HUES64 (cell line): Measurements from ENCODE around the gene ZNF438.

Experiments used
- H3K27ac ChIP-seq: 2 replicates; pipeline ENCODE4 v1.7.0; 2013; ENCODE audit warnings: low read depth, low read length, inconsistent platforms
- H3K27me3 ChIP-seq: 2 replicates; pipeline ENCODE4 v1.6.1; 2013; ENCODE audit warnings: mild to moderate bottlenecking, low read length; ENCODE audit not compliant: insufficient read depth
- H3K36me3 ChIP-seq: 2 replicates; pipeline ENCODE4 v1.6.1; 2013; ENCODE audit warnings: mild to moderate bottlenecking, low read length; ENCODE audit not compliant: insufficient read depth
- H3K4me1 ChIP-seq: 2 replicates; pipeline ENCODE4 v1.6.1; 2013; ENCODE audit warnings: mild to moderate bottlenecking, low read length, moderate library complexity; ENCODE audit not compliant: insufficient read depth
- H3K4me3 ChIP-seq: 2 replicates; pipeline ENCODE4 v1.5.1; 2013; ENCODE audit warnings: mild to moderate bottlenecking, low read length, moderate library complexity
- H3K9ac ChIP-seq: 2 replicates; pipeline ENCODE4 v1.6.1; 2013; ENCODE audit warnings: mild to moderate bottlenecking, low read depth, low read length
- H3K9me3 ChIP-seq: 2 replicates; pipeline ENCODE4 v1.6.1; 2013; ENCODE audit warnings: low read depth, low read length; ENCODE audit not compliant: insufficient read depth
- WGBS: fragments of 150-250, 120-280 bp; methylation state at CpG from one replicate; pipeline ENCODE4 v1.1.7; 2013; ENCODE audit warnings: missing lambda C conversion rate; 5-methylcytosine and 5-hydroxymethylcytosine counted together

Gene ZNF438

GRCh38 chr10:30821994-30822692 is 209.5 kb downstream of the ZNF438 start:
- Histone ChIP-seq H3K27ac (no peak overlapping the region), H3K4me1 (peaks cover 7% of the 10 kb centered on the region; the same call in 1 of the 2 replicates), H3K9me3 (no peaks in the 10 kb centered on the region), H3K4me3 (no peak overlapping the region), H3K9ac (no peak overlapping the region), H3K27me3 (peaks cover 11% of the 10 kb centered on the region; the same call in 1 of the 2 replicates), H3K36me3 (no peaks in the 10 kb centered on the region)
- 87% methylated on average over 16 of the region's 17 CpGs for WGBS

DNA sequence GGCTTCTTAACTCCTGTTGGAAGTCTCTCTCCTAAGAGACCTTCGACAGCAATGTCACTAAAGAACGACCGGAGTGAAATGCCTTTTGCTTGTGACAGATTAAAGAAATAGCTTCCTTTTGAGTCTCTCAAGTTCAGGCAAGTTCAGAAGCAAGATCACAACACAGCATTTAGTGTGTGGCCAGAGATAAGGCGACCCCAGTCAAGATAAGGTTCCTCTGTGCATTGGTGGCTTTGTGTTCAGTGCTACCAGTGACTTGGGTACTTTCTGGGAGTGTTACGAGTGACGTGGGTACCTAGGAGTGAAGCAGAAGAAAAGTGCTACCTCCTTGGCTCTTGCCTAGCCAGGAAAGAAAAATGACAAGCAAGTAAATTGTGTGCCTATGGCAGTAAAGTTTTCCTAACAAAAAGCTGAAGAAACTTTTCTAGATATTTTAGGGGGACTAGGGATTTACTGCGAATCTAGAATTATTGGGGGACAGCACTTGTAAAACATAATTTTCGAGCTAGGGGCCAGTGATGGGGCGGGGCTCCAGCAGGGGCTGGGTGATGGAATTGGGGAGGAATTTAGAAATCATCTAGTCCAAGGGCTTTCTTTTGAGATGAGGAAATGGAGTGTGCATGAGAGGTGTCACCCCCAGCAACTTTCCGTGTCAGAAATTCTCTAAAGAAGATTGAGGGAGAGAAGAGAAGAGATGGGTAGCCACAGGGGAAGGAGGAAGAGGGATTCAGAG is 210.2 kb downstream of the ZNF438 start:
- WGBS: 87% methylated on average over 10 of the region's 10 CpGs
- no peaks in the 10 kb centered on the region for H3K36me3 ChIP-seq
- H3K9ac ChIP-seq: no peak overlapping the region
- H3K27ac ChIP-seq: no peak overlapping the region
- H3K27me3 ChIP-seq: peaks cover 11% of the 10 kb centered on the region; the same call in 1 of the 2 replicates
- no peaks in the 10 kb centered on the region for H3K9me3 ChIP-seq
- peaks cover 7% of the 10 kb centered on the region; the same call in 1 of the 2 replicates for H3K4me1 ChIP-seq
- no peak overlapping the region for H3K4me3 ChIP-seq

- H3K36me3 ChIP-seq: no peaks in the 10 kb centered on the region
- H3K27me3 ChIP-seq: peaks cover 10% of the 10 kb centered on the region; the same call in 1 of the 2 replicates
- WGBS: 86% methylated on average over 9 of the region's 10 CpGs
- H3K9ac ChIP-seq: no peak overlapping the region
- no peaks in the 10 kb centered on the region for H3K9me3 ChIP-seq
- no peak overlapping the region for H3K4me3 ChIP-seq
- no peak overlapping the region for H3K27ac ChIP-seq
- H3K4me1 ChIP-seq: peaks cover 6% of the 10 kb centered on the region; the same call in 1 of the 2 replicates
Measured at GRCh38 chr10:30820261-30820991, 211.2 kb downstream of the ZNF438 start.

- Histone ChIP-seq H3K4me3 (no peak overlapping the region), H3K27me3 (peaks cover 5% of the 10 kb centered on the region; the same call in 1 of the 2 replicates), H3K4me1 (peaks cover 6% of the 10 kb centered on the region; the same call in 1 of the 2 replicates), H3K9me3 (no peaks in the 10 kb centered on the region), H3K9ac (no peak overlapping the region), H3K27ac (no peak overlapping the region), H3K36me3 (no peaks in the 10 kb centered on the region)
- WGBS: 92% methylated on average over 15 of the region's 15 CpGs
Measured at GRCh38 chr10:30819341-30820181, 212.1 kb downstream of the ZNF438 start.

- Histone ChIP-seq H3K27ac (no peak overlapping the region), H3K4me3 (no peak overlapping the region), H3K36me3 (no peaks in the 10 kb centered on the region), H3K9ac (no peak overlapping the region), H3K27me3 (peaks cover 5% of the 10 kb centered on the region; the same call in 1 of the 2 replicates), H3K9me3 (no peaks in the 10 kb centered on the region), H3K4me1 (peaks cover 6% of the 10 kb centered on the region; the same call in 1 of the 2 replicates)
- whole genome bisulfite sequencing: 92% methylated on average over 17 of the region's 17 CpGs
Measured at GRCh38 chr10:30818854-30819253, 212.8 kb downstream of the ZNF438 start.

DNA sequence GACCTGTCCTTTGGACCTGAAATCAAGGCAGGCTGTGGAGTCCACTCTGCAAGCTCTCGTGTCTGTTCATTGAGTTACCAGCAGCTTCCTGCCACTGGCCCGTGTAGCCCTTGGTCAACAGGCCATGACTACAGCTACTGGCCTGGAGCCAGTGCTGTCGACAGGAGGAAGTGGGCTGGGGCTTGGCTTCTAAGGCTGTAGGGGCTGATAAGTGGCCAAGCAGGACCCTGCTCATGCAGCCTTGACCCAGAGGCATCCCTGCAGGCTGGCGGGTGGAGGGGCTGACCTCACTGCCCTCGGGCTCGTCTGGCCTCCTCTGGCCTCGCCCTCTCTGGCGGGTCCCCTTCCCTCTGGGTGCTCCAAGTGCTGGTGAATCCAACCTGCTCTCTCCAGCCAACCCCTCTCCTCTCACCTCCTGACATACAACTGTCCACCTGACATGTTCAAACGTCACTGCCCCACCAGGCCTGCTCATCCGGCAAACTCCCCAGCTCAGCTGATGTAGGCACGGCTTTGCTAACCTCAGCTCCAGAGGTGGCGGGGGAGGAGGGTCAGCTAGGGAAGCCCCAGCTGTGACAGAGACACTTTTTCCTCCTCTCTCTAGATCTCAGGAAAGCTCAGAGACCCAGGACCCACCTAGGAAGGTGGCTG is 213.5 kb downstream of the ZNF438 start:
- H3K4me1 ChIP-seq: peaks cover 6% of the 10 kb centered on the region; the same call in 1 of the 2 replicates
- 91% methylated on average over 12 of the region's 12 CpGs for WGBS
- H3K36me3 ChIP-seq: no peaks in the 10 kb centered on the region
- no peak overlapping the region for H3K9ac ChIP-seq
- peaks cover 5% of the 10 kb centered on the region; the same call in 1 of the 2 replicates for H3K27me3 ChIP-seq
- H3K9me3 ChIP-seq: no peaks in the 10 kb centered on the region
- H3K27ac ChIP-seq: no peak overlapping the region
- H3K4me3 ChIP-seq: no peak overlapping the region

- Histone ChIP-seq H3K9ac (no peak overlapping the region), H3K36me3 (no peaks in the 10 kb centered on the region), H3K27ac (no peak overlapping the region), H3K9me3 (no peaks in the 10 kb centered on the region), H3K4me3 (no peak overlapping the region), H3K4me1 (peaks cover 6% of the 10 kb centered on the region; the same call in 1 of the 2 replicates), H3K27me3 (peaks cover 5% of the 10 kb centered on the region; the same call in 1 of the 2 replicates)
- WGBS: 92% methylated on average over 5 of the region's 5 CpGs
Measured at GRCh38 chr10:30817541-30817940, 214.1 kb downstream of the ZNF438 start.

GRCh38 chr10:30816820-30817171 is 214.9 kb downstream of the ZNF438 start:
- Histone ChIP-seq H3K27me3 (peaks cover 5% of the 10 kb centered on the region; the same call in 1 of the 2 replicates), H3K9me3 (no peaks in the 10 kb centered on the region), H3K27ac (no peak overlapping the region), H3K9ac (no peak overlapping the region), H3K4me1 (peaks cover 9% of the 10 kb centered on the region; the same call in 1 of the 2 replicates), H3K4me3 (no peak overlapping the region), H3K36me3 (no peaks in the 10 kb centered on the region)
- 90% methylated on average over 3 of the region's 3 CpGs for WGBS

- Histone ChIP-seq H3K36me3 (no peaks in the 10 kb centered on the region), H3K27me3 (peaks cover 5% of the 10 kb centered on the region; the same call in 1 of the 2 replicates), H3K9ac (no peak overlapping the region), H3K27ac (no peak overlapping the region), H3K9me3 (no peaks in the 10 kb centered on the region), H3K4me1 (peaks cover 14% of the 10 kb centered on the region), H3K4me3 (no peak overlapping the region)
- 87% methylated on average over 7 of the region's 9 CpGs for WGBS
Measured at GRCh38 chr10:30816159-30816819, 215.4 kb downstream of the ZNF438 start.
